GM18951 (cell line): ENCODE measurements around the gene TOX3.

Source experiments
- POLR2A ChIP-seq: IDR thresholded peaks from 4 replicates; pipeline ENCODE4 v1.6.1; 2011; ENCODE audit warnings: mild to moderate bottlenecking; ENCODE audit not compliant: insufficient read length, insufficient read depth; ENCODE audit errors: extremely low read depth
- in situ Hi-C: fragments of 300-500 bp; cut with MboI; formaldehyde crosslinking; loops from one replicate; pipeline ENCODE4 v1.12.0; 2022; ENCODE audit warnings: low sequenced_read_pairs, mixed read lengths, inconsistent platforms; ENCODE audit not compliant: unreplicated experiment

The TOX3 gene

GRCh38 chr16:52572656-52573055 is 25.7 kb upstream of the TOX3 start:
- no peak for TF ChIP-seq POLR2A
- in situ Hi-C loops = no loop called here

GRCh38 chr16:52570495-52571091 is 23.6 kb upstream of the TOX3 start:
- in situ Hi-C loops = no loop called here
- no peak for TF ChIP-seq POLR2A

- in situ Hi-C loops = no loop called here
- no peak for TF ChIP-seq POLR2A
Measured at GRCh38 chr16:52569701-52570100, 22.8 kb upstream of the TOX3 start.

GRCh38 chr16:52568983-52569690 is 22.2 kb upstream of the TOX3 start:
- in situ Hi-C loops = no loop called here
- TF ChIP-seq POLR2A = no peak

- TF ChIP-seq POLR2A = no peak
- in situ Hi-C loops = no loop called here
Measured at GRCh38 chr16:52568495-52568894, 21.6 kb upstream of the TOX3 start.

- in situ Hi-C loops = no loop called here
- no peak for TF ChIP-seq POLR2A
Measured at GRCh38 chr16:52567193-52567592, 20.2 kb upstream of the TOX3 start.

- in situ Hi-C loops = no loop called here
- no peak for TF ChIP-seq POLR2A
Measured at GRCh38 chr16:52563767-52564611, 17.0 kb upstream of the TOX3 start.

- in situ Hi-C loops = no loop called here
- no peak for TF ChIP-seq POLR2A
Measured at GRCh38 chr16:52562770-52563169, 15.8 kb upstream of the TOX3 start.

GRCh38 chr16:52561910-52562741 is 15.2 kb upstream of the TOX3 start:
- in situ Hi-C loops = no loop called here
- no peak for TF ChIP-seq POLR2A

GRCh38 chr16:52558448-52558847 is 11.5 kb upstream of the TOX3 start:
- in situ Hi-C loops = no loop called here
- TF ChIP-seq POLR2A = no peak

- in situ Hi-C loops = no loop called here
- TF ChIP-seq POLR2A = no peak
Measured at GRCh38 chr16:52557236-52557635, 10.3 kb upstream of the TOX3 start.

GRCh38 chr16:52556083-52556482 is 9.1 kb upstream of the TOX3 start:
- TF ChIP-seq POLR2A = no peak
- in situ Hi-C loops = no loop called here

GRCh38 chr16:52555572-52555971 is 8.6 kb upstream of the TOX3 start:
- no peak for TF ChIP-seq POLR2A
- in situ Hi-C loops = no loop called here
